ENCODE measurements around the gene RTN4IP1.
A peak's percentile ranks its signal among the peaks of the same experiment; 100 is the strongest.

Gene RTN4IP1, protein sequence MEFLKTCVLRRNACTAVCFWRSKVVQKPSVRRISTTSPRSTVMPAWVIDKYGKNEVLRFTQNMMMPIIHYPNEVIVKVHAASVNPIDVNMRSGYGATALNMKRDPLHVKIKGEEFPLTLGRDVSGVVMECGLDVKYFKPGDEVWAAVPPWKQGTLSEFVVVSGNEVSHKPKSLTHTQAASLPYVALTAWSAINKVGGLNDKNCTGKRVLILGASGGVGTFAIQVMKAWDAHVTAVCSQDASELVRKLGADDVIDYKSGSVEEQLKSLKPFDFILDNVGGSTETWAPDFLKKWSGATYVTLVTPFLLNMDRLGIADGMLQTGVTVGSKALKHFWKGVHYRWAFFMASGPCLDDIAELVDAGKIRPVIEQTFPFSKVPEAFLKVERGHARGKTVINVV

GRCh38 chr6:106629103-106629858 lies at the start of gene RTN4IP1, which contains the start of gene QRSL1:
Gene RTN4IP1 (minus strand): TSS chr6:106629498. CDS start chr6:106629021, 477 bp downstream.
Gene QRSL1 (plus strand): TSS chr6:106629578. CDS start chr6:106629682, 104 bp downstream.
- TF ChIP-seq, protein P1, sequence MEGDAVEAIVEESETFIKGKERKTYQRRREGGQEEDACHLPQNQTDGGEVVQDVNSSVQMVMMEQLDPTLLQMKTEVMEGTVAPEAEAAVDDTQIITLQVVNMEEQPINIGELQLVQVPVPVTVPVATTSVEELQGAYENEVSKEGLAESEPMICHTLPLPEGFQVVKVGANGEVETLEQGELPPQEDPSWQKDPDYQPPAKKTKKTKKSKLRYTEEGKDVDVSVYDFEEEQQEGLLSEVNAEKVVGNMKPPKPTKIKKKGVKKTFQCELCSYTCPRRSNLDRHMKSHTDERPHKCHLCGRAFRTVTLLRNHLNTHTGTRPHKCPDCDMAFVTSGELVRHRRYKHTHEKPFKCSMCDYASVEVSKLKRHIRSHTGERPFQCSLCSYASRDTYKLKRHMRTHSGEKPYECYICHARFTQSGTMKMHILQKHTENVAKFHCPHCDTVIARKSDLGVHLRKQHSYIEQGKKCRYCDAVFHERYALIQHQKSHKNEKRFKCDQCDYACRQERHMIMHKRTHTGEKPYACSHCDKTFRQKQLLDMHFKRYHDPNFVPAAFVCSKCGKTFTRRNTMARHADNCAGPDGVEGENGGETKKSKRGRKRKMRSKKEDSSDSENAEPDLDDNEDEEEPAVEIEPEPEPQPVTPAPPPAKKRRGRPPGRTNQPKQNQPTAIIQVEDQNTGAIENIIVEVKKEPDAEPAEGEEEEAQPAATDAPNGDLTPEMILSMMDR (IDR thresholded peaks at IDR 0.05; ENCODE audit: control insufficient read depth, insufficient read depth, low read depth, low read length, missing control alignments), result no peak
- DNase-seq (ENCODE audit: low read depth), result peak; percentile 70
- peak within 1 kb of the TSS; percentile 94 for H3K4me3 ChIP-seq (ENCODE audit: control insufficient read depth, low read depth, low read length)

GRCh38 chr6:106677282-106677681 lies 48.0 kb upstream of the RTN4IP1 start:
- no peak overlapping the region for H3K4me3 ChIP-seq (ENCODE audit: control insufficient read depth, low read depth, low read length)
- TF ChIP-seq, protein P1 (IDR thresholded peaks at IDR 0.05; ENCODE audit: control insufficient read depth, insufficient read depth, low read depth, low read length, missing control alignments), result no peak
- DNase-seq (ENCODE audit: low read depth), result no peak

- TF ChIP-seq, protein P1 (IDR thresholded peaks at IDR 0.05; ENCODE audit: control insufficient read depth, insufficient read depth, low read depth, low read length, missing control alignments), result no peak
- DNase-seq (ENCODE audit: low read depth), result no peak
- H3K4me3 ChIP-seq (ENCODE audit: control insufficient read depth, low read depth, low read length), result no peak overlapping the region
Measured at GRCh38 chr6:106674541-106675229, 45.4 kb upstream of the RTN4IP1 start.

DNA sequence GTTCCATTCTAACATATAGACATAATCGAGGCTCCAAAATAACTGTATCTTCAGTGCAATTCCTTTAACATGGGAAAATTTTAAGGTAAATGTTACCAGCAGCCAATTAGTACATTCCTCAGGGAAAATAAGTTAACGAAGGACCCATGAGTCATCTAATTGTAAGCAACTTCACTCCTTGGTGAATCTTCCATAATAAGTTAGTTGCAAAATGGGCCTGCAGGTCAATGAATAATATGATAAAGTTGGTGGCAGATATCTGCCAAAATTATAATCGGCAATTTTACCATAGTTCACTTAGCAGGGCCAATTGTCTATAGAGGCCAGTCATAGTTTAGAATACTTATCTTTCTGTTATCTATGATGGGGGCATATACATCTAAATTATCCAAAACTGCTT lies 42.4 kb upstream of the RTN4IP1 start:
- TF ChIP-seq, protein P1 (IDR thresholded peaks at IDR 0.05; ENCODE audit: control insufficient read depth, insufficient read depth, low read depth, low read length, missing control alignments), result no peak
- H3K4me3 ChIP-seq (ENCODE audit: control insufficient read depth, low read depth, low read length), result no peak overlapping the region
- no peak for DNase-seq (ENCODE audit: low read depth)

DNA sequence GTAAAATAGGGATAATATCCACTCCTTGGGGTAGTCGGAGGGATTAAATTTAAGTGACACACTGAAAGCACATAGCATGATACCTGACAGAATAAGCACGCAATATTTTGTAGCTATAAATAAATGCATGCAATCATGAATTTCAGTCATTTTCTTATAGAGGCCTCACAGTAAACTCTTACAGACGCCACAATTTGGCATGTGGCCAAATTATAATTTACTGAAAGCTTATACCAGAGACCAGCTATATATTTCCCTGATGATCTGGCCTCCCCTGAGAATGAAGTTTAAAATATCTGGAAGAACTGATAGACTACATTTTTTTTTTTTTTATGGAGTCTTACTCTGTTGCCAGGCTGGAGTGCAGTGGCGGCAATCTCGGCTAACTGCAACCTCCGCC lies 40.9 kb upstream of the RTN4IP1 start:
- DNase-seq (ENCODE audit: low read depth), result no peak
- TF ChIP-seq, protein P1 (IDR thresholded peaks at IDR 0.05; ENCODE audit: control insufficient read depth, insufficient read depth, low read depth, low read length, missing control alignments), result no peak
- H3K4me3 ChIP-seq (ENCODE audit: control insufficient read depth, low read depth, low read length), result no peak overlapping the region

- no peak for DNase-seq (ENCODE audit: low read depth)
- TF ChIP-seq, protein P1 (IDR thresholded peaks at IDR 0.05; ENCODE audit: control insufficient read depth, insufficient read depth, low read depth, low read length, missing control alignments), result no peak
- H3K4me3 ChIP-seq (ENCODE audit: control insufficient read depth, low read depth, low read length), result no peak overlapping the region
Measured at GRCh38 chr6:106667022-106667402, 37.7 kb upstream of the RTN4IP1 start.

Measured in AG09309 (cell line).